ENCODE data around the gene LAYN.

DNA sequence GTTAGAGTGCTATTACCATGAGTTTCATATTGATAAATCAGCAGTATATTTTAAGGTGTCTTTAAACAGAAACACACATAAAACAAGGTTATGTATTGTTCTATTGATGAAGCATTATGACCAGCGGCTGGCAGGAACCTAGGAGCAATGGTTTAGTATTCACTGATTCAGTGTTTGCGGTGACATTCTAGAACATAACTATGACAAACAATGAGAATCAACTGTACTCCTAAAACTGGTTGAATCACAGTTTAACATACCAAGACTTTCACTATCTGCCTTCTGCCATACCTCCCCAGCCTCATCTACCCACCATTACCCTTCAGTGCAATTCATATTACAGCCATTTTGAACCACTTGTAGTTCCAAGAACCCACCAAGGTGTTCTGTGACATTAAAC is 17.2 kb upstream of the LAYN start:
- no peak for TF ChIP-seq CTCF (IDR thresholded peaks at IDR 0.05)
- no peak for TF ChIP-seq POLR2A (IDR thresholded peaks at IDR 0.05)
